ENCODE measurements around the gene NFKBIL1. TPM values are rescaled to one million over a fixed set of nuclear protein-coding genes. Genes with fewer than 3 reads are reported as not detected.

The NFKBIL1 gene
- polyA plus RNA-seq, 2 donors: 16.1 to 20.2 TPM

- Histone ChIP-seq H3K27ac (ENCODE audit: low read depth in 2 of 2, low read length in 1 of 2) (no peak overlapping the region), H3K9me3 (ENCODE audit: control insufficient read depth in 2 of 2, insufficient read depth in 1 of 2, low read depth in 1 of 2, low read length in 1 of 2) (no peaks in the 10 kb centered on the region), H3K36me3 (ENCODE audit: control insufficient read depth in 2 of 2, insufficient read depth in 2 of 2, low read length in 1 of 2) (peaks cover 9 to 45% of the 10 kb centered on the region in 2 donors), H3K4me3 (ENCODE audit: low read depth in 1 of 2, low read length in 2 of 2) (no peak overlapping the region), H3K27me3 (ENCODE audit: control insufficient read depth in 1 of 2, insufficient read depth in 2 of 2, low read length in 2 of 2) (no peaks in the 10 kb centered on the region), H3K4me1 (ENCODE audit: control insufficient read depth in 2 of 2, insufficient read depth in 2 of 2, low read length in 1 of 2) (no peaks in the 10 kb centered on the region)
- 79 to 84% methylated on average over 1 of the region's 1 CpG for WGBS, 2 donors
Measured at GRCh38 chr6:31533455-31533841, 14.0 kb upstream of the NFKBIL1 start.

- Histone ChIP-seq H3K4me1 (ENCODE audit: control insufficient read depth in 2 of 2, insufficient read depth in 2 of 2, low read length in 1 of 2) (no peaks in the 10 kb centered on the region), H3K9me3 (ENCODE audit: control insufficient read depth in 2 of 2, insufficient read depth in 1 of 2, low read depth in 1 of 2, low read length in 1 of 2) (no peaks in the 10 kb centered on the region), H3K36me3 (ENCODE audit: control insufficient read depth in 2 of 2, insufficient read depth in 2 of 2, low read length in 1 of 2) (peaks cover 9 to 47% of the 10 kb centered on the region in 2 donors), H3K4me3 (ENCODE audit: low read depth in 1 of 2, low read length in 2 of 2) (no peak overlapping the region), H3K27me3 (ENCODE audit: control insufficient read depth in 1 of 2, insufficient read depth in 2 of 2, low read length in 2 of 2) (no peaks in the 10 kb centered on the region), H3K27ac (ENCODE audit: low read depth in 2 of 2, low read length in 1 of 2) (no peak overlapping the region)
- 88 to 94% methylated on average over 6 of the region's 6 CpGs for WGBS, 2 donors
Measured at GRCh38 chr6:31534011-31534410, 13.4 kb upstream of the NFKBIL1 start.

DNA sequence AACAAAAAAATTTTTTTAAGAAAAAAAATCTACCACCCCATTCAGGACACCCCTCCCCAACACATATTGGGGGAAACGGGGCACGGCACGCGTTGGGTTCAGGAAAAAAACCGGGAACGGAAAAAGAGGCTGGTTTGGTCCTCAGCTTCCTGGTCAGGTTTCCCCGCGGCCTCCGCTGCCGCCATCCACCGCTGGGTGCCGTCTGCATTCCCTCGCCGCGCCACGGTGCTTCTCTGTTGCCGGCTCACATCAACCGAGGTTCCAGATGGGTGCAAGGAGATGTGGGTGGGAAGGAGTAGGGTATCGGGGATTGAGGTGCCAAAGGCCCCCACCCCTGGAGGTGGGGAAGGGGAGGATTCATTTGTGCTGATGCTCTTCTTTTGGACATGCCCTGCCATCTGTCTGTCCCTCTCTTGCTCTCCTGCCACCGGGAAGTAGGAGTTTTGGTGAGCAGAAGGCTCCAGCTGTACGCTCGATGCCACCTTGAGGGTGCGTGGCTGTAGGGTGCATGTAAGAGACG lies 12.8 kb upstream of the NFKBIL1 start:
- Histone ChIP-seq H3K4me3 (ENCODE audit: low read depth in 1 of 2, low read length in 2 of 2) (no peak overlapping the region), H3K9me3 (ENCODE audit: control insufficient read depth in 2 of 2, insufficient read depth in 1 of 2, low read depth in 1 of 2, low read length in 1 of 2) (no peaks in the 10 kb centered on the region), H3K27ac (ENCODE audit: low read depth in 2 of 2, low read length in 1 of 2) (no peak overlapping the region), H3K36me3 (ENCODE audit: control insufficient read depth in 2 of 2, insufficient read depth in 2 of 2, low read length in 1 of 2) (peaks cover 12 to 52% of the 10 kb centered on the region in 2 donors), H3K4me1 (ENCODE audit: control insufficient read depth in 2 of 2, insufficient read depth in 2 of 2, low read length in 1 of 2) (no peaks in the 10 kb centered on the region), H3K27me3 (ENCODE audit: control insufficient read depth in 1 of 2, insufficient read depth in 2 of 2, low read length in 2 of 2) (no peaks in the 10 kb centered on the region)
- 89 to 92% methylated on average over 24 of the region's 24 CpGs for WGBS, 2 donors

DNA sequence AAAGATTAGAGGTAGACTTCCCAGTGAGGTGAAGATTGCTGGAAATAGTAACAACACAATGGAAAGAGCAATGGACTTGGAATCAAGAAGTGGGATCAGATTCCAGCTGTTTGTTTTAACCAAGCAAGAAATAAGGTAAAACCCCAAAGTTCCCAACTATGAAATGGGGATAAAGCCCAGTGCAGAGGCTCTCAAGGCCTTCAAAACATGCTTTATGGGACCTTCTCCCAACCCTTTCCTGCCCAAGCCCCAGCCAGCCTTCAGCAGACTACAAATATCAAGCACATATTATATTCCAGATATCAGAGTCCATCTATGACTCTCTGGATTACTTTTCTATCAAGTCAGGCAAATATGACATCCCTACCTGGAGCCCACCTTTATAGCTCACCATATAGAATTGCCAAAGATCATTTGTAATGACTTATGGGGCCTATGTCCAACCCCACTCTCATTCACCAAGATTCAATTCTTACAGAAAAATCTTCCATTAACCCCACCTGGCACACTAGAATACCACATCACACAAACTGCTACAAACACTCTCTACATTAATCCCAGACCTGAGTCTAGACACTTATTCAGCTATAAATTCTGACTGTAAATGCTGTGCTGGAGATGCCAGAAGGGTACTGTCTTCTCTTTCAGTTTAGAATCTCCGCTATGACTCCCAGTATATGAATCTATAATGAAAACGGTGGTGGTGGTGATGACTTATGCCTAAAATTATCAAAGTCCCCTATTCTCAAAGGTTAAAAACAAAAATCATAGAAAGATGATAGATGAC lies 11.7 kb upstream of the NFKBIL1 start:
- Histone ChIP-seq H3K27me3 (ENCODE audit: control insufficient read depth in 1 of 2, insufficient read depth in 2 of 2, low read length in 2 of 2) (no peaks in the 10 kb centered on the region), H3K9me3 (ENCODE audit: control insufficient read depth in 2 of 2, insufficient read depth in 1 of 2, low read depth in 1 of 2, low read length in 1 of 2) (no peaks in the 10 kb centered on the region), H3K4me3 (ENCODE audit: low read depth in 1 of 2, low read length in 2 of 2) (no peak overlapping the region), H3K27ac (ENCODE audit: low read depth in 2 of 2, low read length in 1 of 2) (no peak overlapping the region), H3K4me1 (ENCODE audit: control insufficient read depth in 2 of 2, insufficient read depth in 2 of 2, low read length in 1 of 2) (peaks cover 0 to 3% of the 10 kb centered on the region in 2 donors), H3K36me3 (ENCODE audit: control insufficient read depth in 2 of 2, insufficient read depth in 2 of 2, low read length in 1 of 2) (peaks cover 13 to 51% of the 10 kb centered on the region in 2 donors)
- 29 to 34% methylated on average over 2 of the region's 2 CpGs for WGBS, 2 donors

- no peaks in the 10 kb centered on the region for H3K27me3 ChIP-seq (ENCODE audit: control insufficient read depth in 1 of 2, insufficient read depth in 2 of 2, low read length in 2 of 2)
- H3K9me3 ChIP-seq (ENCODE audit: control insufficient read depth in 2 of 2, insufficient read depth in 1 of 2, low read depth in 1 of 2, low read length in 1 of 2): no peaks in the 10 kb centered on the region
- H3K4me1 ChIP-seq (ENCODE audit: control insufficient read depth in 2 of 2, insufficient read depth in 2 of 2, low read length in 1 of 2): peaks cover 0 to 3% of the 10 kb centered on the region in 2 donors
- H3K27ac ChIP-seq (ENCODE audit: low read depth in 2 of 2, low read length in 1 of 2): peak overlapping the region in 1 of 2 donors; percentile 36
- H3K4me3 ChIP-seq (ENCODE audit: low read depth in 1 of 2, low read length in 2 of 2): peak overlapping the region in 1 of 2 donors; percentile 26
- WGBS, 2 donors: 42 to 43% methylated on average over 6 of the region's 6 CpGs
- peaks cover 13 to 36% of the 10 kb centered on the region in 2 donors for H3K36me3 ChIP-seq (ENCODE audit: control insufficient read depth in 2 of 2, insufficient read depth in 2 of 2, low read length in 1 of 2)
Measured at GRCh38 chr6:31538805-31539400, 8.5 kb upstream of the NFKBIL1 start.

- no peaks in the 10 kb centered on the region for H3K9me3 ChIP-seq (ENCODE audit: control insufficient read depth in 2 of 2, insufficient read depth in 1 of 2, low read depth in 1 of 2, low read length in 1 of 2)
- H3K27me3 ChIP-seq (ENCODE audit: control insufficient read depth in 1 of 2, insufficient read depth in 2 of 2, low read length in 2 of 2): no peaks in the 10 kb centered on the region
- peak overlapping the region; percentile 83 to 98 for H3K27ac ChIP-seq (ENCODE audit: low read depth in 2 of 2, low read length in 1 of 2)
- WGBS, 2 donors: 8 to 10% methylated on average over 4 of the region's 4 CpGs
- H3K36me3 ChIP-seq (ENCODE audit: control insufficient read depth in 2 of 2, insufficient read depth in 2 of 2, low read length in 1 of 2): peaks cover 4 to 23% of the 10 kb centered on the region in 2 donors
- peak overlapping the region; percentile 70 to 94 for H3K4me3 ChIP-seq (ENCODE audit: low read depth in 1 of 2, low read length in 2 of 2)
- peaks cover 0 to 3% of the 10 kb centered on the region in 2 donors for H3K4me1 ChIP-seq (ENCODE audit: control insufficient read depth in 2 of 2, insufficient read depth in 2 of 2, low read length in 1 of 2)
Measured at GRCh38 chr6:31540640-31541039, 6.8 kb upstream of the NFKBIL1 start.

DNA sequence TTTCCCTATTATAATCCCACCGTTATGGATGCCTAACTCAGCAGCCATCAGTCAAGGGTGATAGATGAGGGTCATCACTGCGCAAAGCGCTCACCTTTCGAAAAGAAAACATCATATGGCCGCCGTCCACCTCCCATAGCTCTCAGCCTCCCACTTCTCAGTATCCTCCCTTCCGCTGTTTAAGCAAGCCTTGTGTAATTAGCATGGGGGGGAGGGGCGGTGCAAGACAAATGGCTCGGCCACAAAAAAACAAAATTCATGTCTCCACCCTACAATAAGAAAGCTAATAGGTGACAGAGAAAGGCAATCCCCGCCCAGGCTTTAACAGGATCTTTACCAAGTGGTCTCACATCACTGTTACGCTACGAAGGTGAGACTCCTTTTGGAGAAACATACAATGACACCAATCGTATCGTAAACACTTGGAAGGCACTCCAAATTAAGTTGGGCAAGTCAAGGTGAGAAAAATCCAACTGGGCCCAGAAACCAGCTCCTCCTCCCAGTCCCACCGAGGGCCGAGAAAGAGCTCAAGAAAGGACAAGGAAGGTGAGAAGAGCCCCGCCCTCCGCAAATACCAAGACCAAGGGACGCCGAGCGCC lies 6.2 kb upstream of the NFKBIL1 start:
- H3K4me1 ChIP-seq (ENCODE audit: control insufficient read depth in 2 of 2, insufficient read depth in 2 of 2, low read length in 1 of 2): peaks cover 0 to 3% of the 10 kb centered on the region in 2 donors
- peak overlapping the region; percentile 83 to 98 for H3K27ac ChIP-seq (ENCODE audit: low read depth in 2 of 2, low read length in 1 of 2)
- no peaks in the 10 kb centered on the region for H3K27me3 ChIP-seq (ENCODE audit: control insufficient read depth in 1 of 2, insufficient read depth in 2 of 2, low read length in 2 of 2)
- H3K36me3 ChIP-seq (ENCODE audit: control insufficient read depth in 2 of 2, insufficient read depth in 2 of 2, low read length in 1 of 2): peaks cover 4 to 23% of the 10 kb centered on the region in 2 donors
- WGBS, 2 donors: 0% methylated on average over 21 of the region's 21 CpGs
- H3K4me3 ChIP-seq (ENCODE audit: low read depth in 1 of 2, low read length in 2 of 2): peak overlapping the region; percentile 70 to 94
- no peaks in the 10 kb centered on the region for H3K9me3 ChIP-seq (ENCODE audit: control insufficient read depth in 2 of 2, insufficient read depth in 1 of 2, low read depth in 1 of 2, low read length in 1 of 2)

DNA sequence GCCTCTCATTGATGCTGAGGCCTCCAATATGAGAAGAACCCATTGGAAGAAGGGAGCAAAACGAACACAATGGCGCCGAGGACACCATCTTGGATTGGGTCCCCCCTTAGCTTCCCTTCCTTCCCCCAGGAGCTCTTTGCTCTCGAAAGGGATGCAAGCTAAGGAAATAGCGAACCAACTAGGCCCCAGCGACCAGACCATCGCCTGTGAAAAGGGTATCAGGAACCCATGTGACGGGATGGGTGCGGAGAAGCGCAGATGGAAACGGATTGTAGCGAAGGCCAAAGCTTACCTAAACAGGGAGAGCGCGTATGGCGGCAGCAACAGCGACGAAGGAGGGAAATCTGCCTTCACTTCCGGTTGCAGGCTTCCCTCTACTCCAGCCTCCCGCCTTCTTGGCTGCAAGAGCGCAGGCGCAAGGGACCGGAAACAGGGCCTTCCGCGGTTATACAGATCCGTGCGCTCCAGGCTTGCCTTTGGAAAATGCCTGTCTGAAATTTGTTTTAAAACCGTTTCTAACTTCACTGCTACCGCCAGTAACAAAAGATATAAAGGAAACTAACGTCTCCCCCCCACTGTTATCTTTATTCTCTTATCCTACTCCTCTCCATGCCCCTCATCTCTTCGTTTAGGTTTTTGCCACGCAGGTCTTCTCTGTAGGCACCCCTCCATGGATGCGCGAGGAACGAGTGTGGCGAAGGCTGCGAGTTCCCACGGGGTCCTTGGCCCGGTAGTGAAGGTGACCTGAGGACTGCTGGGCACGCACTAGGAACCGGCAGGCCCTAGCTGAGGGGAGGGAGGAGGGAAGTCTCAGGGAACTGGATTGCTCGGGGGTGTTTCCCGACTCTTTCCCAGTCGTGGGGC lies 5.5 kb upstream of the NFKBIL1 start, which contains the start of gene DDX39B:
Gene DDX39B, minus strand, starts transcription at position 346 of the 864 bp plus-strand sequence. CDS start 1,471 bp downstream, outside the sequence.
- Histone ChIP-seq H3K4me3 (ENCODE audit: low read depth in 1 of 2, low read length in 2 of 2) (peak within 1 kb of the TSS; percentile 70 to 94), H3K4me1 (ENCODE audit: control insufficient read depth in 2 of 2, insufficient read depth in 2 of 2, low read length in 1 of 2) (peaks cover 0 to 3% of the 10 kb centered on the region in 2 donors), H3K27me3 (ENCODE audit: control insufficient read depth in 1 of 2, insufficient read depth in 2 of 2, low read length in 2 of 2) (no peaks in the 10 kb centered on the region), H3K9me3 (ENCODE audit: control insufficient read depth in 2 of 2, insufficient read depth in 1 of 2, low read depth in 1 of 2, low read length in 1 of 2) (no peaks in the 10 kb centered on the region), H3K27ac (ENCODE audit: low read depth in 2 of 2, low read length in 1 of 2) (peak within 1 kb of the TSS; percentile 95 to 98), H3K36me3 (ENCODE audit: control insufficient read depth in 2 of 2, insufficient read depth in 2 of 2, low read length in 1 of 2) (peaks cover 4 to 18% of the 10 kb centered on the region in 2 donors)
- 0% methylated on average over 43 of the region's 43 CpGs for WGBS, 2 donors

GRCh38 chr6:31543639-31544038 lies 3.8 kb upstream of the NFKBIL1 start:
- 93 to 96% methylated on average over 6 of the region's 6 CpGs for WGBS, 2 donors
- H3K4me1 ChIP-seq (ENCODE audit: control insufficient read depth in 2 of 2, insufficient read depth in 2 of 2, low read length in 1 of 2): peaks cover 3 to 9% of the 10 kb centered on the region in 2 donors
- no peaks in the 10 kb centered on the region for H3K9me3 ChIP-seq (ENCODE audit: control insufficient read depth in 2 of 2, insufficient read depth in 1 of 2, low read depth in 1 of 2, low read length in 1 of 2)
- no peaks in the 10 kb centered on the region for H3K27me3 ChIP-seq (ENCODE audit: control insufficient read depth in 1 of 2, insufficient read depth in 2 of 2, low read length in 2 of 2)
- no peak overlapping the region for H3K4me3 ChIP-seq (ENCODE audit: low read depth in 1 of 2, low read length in 2 of 2)
- H3K27ac ChIP-seq (ENCODE audit: low read depth in 2 of 2, low read length in 1 of 2): no peak overlapping the region
- peaks cover 4 to 14% of the 10 kb centered on the region in 2 donors for H3K36me3 ChIP-seq (ENCODE audit: control insufficient read depth in 2 of 2, insufficient read depth in 2 of 2, low read length in 1 of 2)

Data from esophagus (tissue), 2 donors.